Lung (tissue), 12 donors: Measurements from ENCODE around the gene TBC1D22B. TPM values are rescaled to one million over a fixed set of nuclear protein-coding genes. Genes with fewer than 3 reads are reported as not detected.
A peak's percentile ranks its signal among the peaks of the same experiment; 100 is the strongest.

Source experiments
- ATAC-seq: fragments of 200-7000 bp; cut with Tn5 transposase; one replicate; pipeline ENCODE4 v1.9.1; 2020; ENCODE audit warnings: moderate number of reproducible peaks; ENCODE audit not compliant: insufficient read depth, low FRiP score
- DNase-seq, 3 donors: peaks; one replicate each; pipeline ENCODE4 v3.0.0-alpha.2; 2013 to 2017
- H3K27ac ChIP-seq, 2 donors: one replicate each; pipeline ENCODE4 v1.5.1; 2013; ENCODE audit warnings: mild to moderate bottlenecking in 2 of 2, moderate library complexity in 2 of 2, control low read depth in 1 of 2, inconsistent platforms in 1 of 2, low read depth in 1 of 2, low read length in 1 of 2
- H3K27me3 ChIP-seq, 3 donors: one replicate each; pipeline ENCODE4 v1.5.1; 2013; ENCODE audit warnings: low read length in 2 of 3; ENCODE audit not compliant: control insufficient read depth in 3 of 3, insufficient read depth in 3 of 3
- H3K36me3 ChIP-seq, 4 donors: one replicate each; pipeline ENCODE4 v1.5.1; 2013; ENCODE audit warnings: low read length in 4 of 4, mild to moderate bottlenecking in 1 of 4, moderate library complexity in 1 of 4; ENCODE audit not compliant: control insufficient read depth in 4 of 4, insufficient read depth in 4 of 4
- H3K4me1 ChIP-seq, 5 donors: one replicate each; pipeline ENCODE4 v1.5.1; 2013; ENCODE audit warnings: low read length in 5 of 5, mild to moderate bottlenecking in 2 of 5, moderate library complexity in 1 of 5; ENCODE audit not compliant: control insufficient read depth in 5 of 5, insufficient read depth in 5 of 5
- H3K4me3 ChIP-seq: one replicate; pipeline ENCODE4 v1.5.1; 2013; ENCODE audit warnings: mild to moderate bottlenecking, control low read depth, moderate library complexity
- H3K9ac ChIP-seq, 2 donors: one replicate each; pipeline ENCODE4 v1.5.1; 2013; ENCODE audit warnings: low read length in 2 of 2, control low read depth in 1 of 2; ENCODE audit not compliant: insufficient read depth in 1 of 2
- H3K9me3 ChIP-seq, 4 donors: one replicate each; pipeline ENCODE4 v1.5.1; 2013; ENCODE audit warnings: low read length in 3 of 4, mild to moderate bottlenecking in 1 of 4, moderate library complexity in 1 of 4; ENCODE audit not compliant: control insufficient read depth in 4 of 4, insufficient read depth in 3 of 4
- CTCF ChIP-seq: IDR thresholded peaks from 2 replicates; pipeline ENCODE4 v1.5.1; 2012; ENCODE audit warnings: mild to moderate bottlenecking; ENCODE audit errors: control extremely low read depth, extremely low read depth
- WGBS, 2 donors: extraction: QIAGEN DNeasy Blood & Tissue Kit; methylation state at CpG; one replicate each; pipeline ENCODE4 v1.1.7; 2013; 5-methylcytosine and 5-hydroxymethylcytosine counted together
- polyA plus RNA-seq, 2 donors: library from polyadenylated mRNA; stranded (reverse); fragments of 200-250 nt; gene quantifications; one replicate each; pipeline ENCODE4 v1.2.1, GENCODE V29; 2013
- total RNA-seq, 2 donors: library from RNA; depleted of rRNA in 1 of 2; stranded (reverse); fragments of >200 nt in 1 of 2; gene quantifications; one replicate each; pipeline ENCODE4 v1.2.1, GENCODE V29; 2014 to 2021
- donor health status: control.
- donor health status: control.
- donor health status: Bipolar disorder and iron deficiency.
- donor health status: healthy.
- donor health status: DM: yes; HTN: yes; CAD: no.

Gene TBC1D22B
- total and polyA plus RNA-seq, 4 donors: 6.8 to 9.7 (median 8.8) TPM

- Histone ChIP-seq H3K4me3 (no peak overlapping the region), H3K9me3 (no peaks in the 10 kb centered on the region), H3K9ac (no peak overlapping the region), H3K27ac (peak overlapping the region; percentile 85 to 91), H3K36me3 (no peaks in the 10 kb centered on the region), H3K4me1 (peaks cover 10 to 43% (median 30%) of the 10 kb centered on the region in 5 donors), H3K27me3 (no peaks in the 10 kb centered on the region)
- WGBS, 2 donors: 79 to 85% methylated on average over 1 of the region's 1 CpG
- TF ChIP-seq CTCF: no peak
- ATAC-seq (peak; percentile 41), DNase-seq (peak in 1 of 3 donors; percentile 38)
Measured at GRCh38 chr6:37242429-37243052, 15.0 kb upstream of the TBC1D22B start.

GRCh38 chr6:37243131-37243815 is 14.3 kb upstream of the TBC1D22B start:
- Histone ChIP-seq H3K36me3 (no peaks in the 10 kb centered on the region), H3K27ac (peak overlapping the region in 1 of 2 donors; percentile 91), H3K27me3 (no peaks in the 10 kb centered on the region), H3K9me3 (no peaks in the 10 kb centered on the region), H3K9ac (no peak overlapping the region), H3K4me3 (no peak overlapping the region), H3K4me1 (peaks cover 10 to 43% (median 28%) of the 10 kb centered on the region in 5 donors)
- DNase-seq: no peak
- 90% methylated on average over 8 of the region's 8 CpGs for WGBS, 2 donors
- no peak for ATAC-seq
- no peak for TF ChIP-seq CTCF

DNA sequence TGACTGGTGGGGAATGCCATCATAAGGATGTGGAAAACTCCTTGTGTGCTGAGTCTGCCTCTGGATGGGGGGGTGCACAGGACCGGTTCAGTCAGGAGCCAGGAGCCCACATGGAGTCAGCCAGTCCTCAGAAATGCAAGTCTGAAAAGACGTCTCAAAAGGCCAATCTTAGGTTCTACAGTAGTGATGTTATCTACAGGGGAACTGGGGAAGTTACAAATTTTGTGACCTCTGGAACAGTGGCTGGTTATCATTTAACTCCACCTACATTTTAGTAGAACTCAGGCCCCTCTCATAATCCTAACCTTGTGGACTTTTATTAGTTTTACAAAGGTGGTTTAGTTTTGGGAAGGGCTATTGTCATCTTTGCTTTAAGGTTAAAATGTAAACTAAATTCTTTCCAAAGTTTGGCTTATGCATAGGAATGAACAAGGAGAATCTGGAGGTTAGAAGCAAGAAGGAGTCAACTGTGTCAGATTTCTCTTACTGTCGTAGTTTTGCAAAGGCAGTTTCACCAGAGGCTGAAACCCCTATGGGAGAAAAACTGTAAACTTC is 13.7 kb upstream of the TBC1D22B start:
- Histone ChIP-seq H3K9me3 (no peaks in the 10 kb centered on the region), H3K27me3 (no peaks in the 10 kb centered on the region), H3K27ac (peak overlapping the region in 1 of 2 donors; percentile 91), H3K36me3 (no peaks in the 10 kb centered on the region), H3K4me1 (peaks cover 10 to 43% (median 26%) of the 10 kb centered on the region in 5 donors), H3K4me3 (no peak overlapping the region), H3K9ac (no peak overlapping the region)
- DNase-seq: no peak
- no peak for TF ChIP-seq CTCF
- 64 to 68% methylated on average over 3 of the region's 3 CpGs for WGBS, 2 donors
- no peak for ATAC-seq
